ENCODE data around the gene KLKB1. TPM values are rescaled to one million over a fixed set of nuclear protein-coding genes. Genes with fewer than 3 reads are reported as not detected.

KLKB1 gene
- total and polyA plus RNA-seq, 3 donors from 2014 or later: 2.7 to 4.4 (median 3.5) TPM

GRCh38 chr4:186296481-186296880 is 69.2 kb downstream of the KLKB1 start:
- no peak overlapping the region for H3K4me3 ChIP-seq
- H3K27me3 ChIP-seq: peaks cover 5% of the 10 kb centered on the region
- 52 to 62% methylated on average over 4 of the region's 4 CpGs for WGBS, 2 donors
- intact Hi-C loops (cut with DNase I; ENCODE audit: low total_unique reads): no loop called here
- no peaks in the 10 kb centered on the region for H3K9me3 ChIP-seq
- DNase-seq: no peak
- no peak for TF ChIP-seq CTCF (IDR thresholded peaks at IDR 0.05)
- no peaks in the 10 kb centered on the region for H3K4me1 ChIP-seq
- no peak overlapping the region for H3K27ac ChIP-seq
- no peaks in the 10 kb centered on the region for H3K36me3 ChIP-seq (ENCODE audit: low read depth, missing control alignments)

GRCh38 chr4:186297013-186297645 is 69.8 kb downstream of the KLKB1 start:
- Histone ChIP-seq H3K4me3 (no peak overlapping the region), H3K27ac (no peak overlapping the region), H3K4me1 (no peaks in the 10 kb centered on the region), H3K9me3 (no peaks in the 10 kb centered on the region), H3K36me3 (ENCODE audit: low read depth, missing control alignments) (no peaks in the 10 kb centered on the region), H3K27me3 (peaks cover 5% of the 10 kb centered on the region)
- 31 to 43% methylated on average over 21 of the region's 21 CpGs for WGBS, 2 donors
- no peak for DNase-seq
- intact Hi-C loops (cut with DNase I; ENCODE audit: low total_unique reads): no loop called here
- TF ChIP-seq CTCF (IDR thresholded peaks at IDR 0.05) (peak; percentile 37 to 69 (median 40)), POLR2A (IDR thresholded peaks at IDR 0.05) (no peak)

- TF ChIP-seq POLR2A (IDR thresholded peaks at IDR 0.05) (no peak), CTCF (IDR thresholded peaks at IDR 0.05) (no peak)
- no peak overlapping the region for H3K27ac ChIP-seq
- no peak for DNase-seq
- no peaks in the 10 kb centered on the region for H3K36me3 ChIP-seq (ENCODE audit: low read depth, missing control alignments)
- 28 to 35% methylated on average over 15 to 39 of the region's 39 CpGs for WGBS, 2 donors
- peaks cover 5% of the 10 kb centered on the region for H3K27me3 ChIP-seq
- no peaks in the 10 kb centered on the region for H3K4me1 ChIP-seq
- no peak overlapping the region for H3K4me3 ChIP-seq
- intact Hi-C loops (cut with DNase I; ENCODE audit: low total_unique reads): no loop called here
- H3K9me3 ChIP-seq: no peaks in the 10 kb centered on the region
Observed at GRCh38 chr4:186298031-186298647, 70.8 kb downstream of the KLKB1 start.

- WGBS, 2 donors: 80 to 81% methylated on average over 5 of the region's 5 CpGs
- no peaks in the 10 kb centered on the region for H3K9me3 ChIP-seq
- no peaks in the 10 kb centered on the region for H3K36me3 ChIP-seq (ENCODE audit: low read depth, missing control alignments)
- no peak overlapping the region for H3K4me3 ChIP-seq
- H3K27ac ChIP-seq: no peak overlapping the region
- TF ChIP-seq CTCF (IDR thresholded peaks at IDR 0.05): no peak
- H3K27me3 ChIP-seq: peaks cover 5% of the 10 kb centered on the region
- no peak for DNase-seq
- no peaks in the 10 kb centered on the region for H3K4me1 ChIP-seq
- intact Hi-C loops (cut with DNase I; ENCODE audit: low total_unique reads): no loop called here
Observed at GRCh38 chr4:186299291-186299690, 72.0 kb downstream of the KLKB1 start.
